GM21786 (cell line): ENCODE results near the gene HPCAL1.

ENCODE experiments used
- ATAC-seq: cut with Tn5 transposase; IDR thresholded peaks from one replicate; pipeline ENCODE4 v1.9.1; 2021; ENCODE audit not compliant: unreplicated experiment

HPCAL1 gene

GRCh38 chr2:10269291-10269690 is 33.4 kb upstream of the HPCAL1 start:
- ATAC-seq = no peak

DNA sequence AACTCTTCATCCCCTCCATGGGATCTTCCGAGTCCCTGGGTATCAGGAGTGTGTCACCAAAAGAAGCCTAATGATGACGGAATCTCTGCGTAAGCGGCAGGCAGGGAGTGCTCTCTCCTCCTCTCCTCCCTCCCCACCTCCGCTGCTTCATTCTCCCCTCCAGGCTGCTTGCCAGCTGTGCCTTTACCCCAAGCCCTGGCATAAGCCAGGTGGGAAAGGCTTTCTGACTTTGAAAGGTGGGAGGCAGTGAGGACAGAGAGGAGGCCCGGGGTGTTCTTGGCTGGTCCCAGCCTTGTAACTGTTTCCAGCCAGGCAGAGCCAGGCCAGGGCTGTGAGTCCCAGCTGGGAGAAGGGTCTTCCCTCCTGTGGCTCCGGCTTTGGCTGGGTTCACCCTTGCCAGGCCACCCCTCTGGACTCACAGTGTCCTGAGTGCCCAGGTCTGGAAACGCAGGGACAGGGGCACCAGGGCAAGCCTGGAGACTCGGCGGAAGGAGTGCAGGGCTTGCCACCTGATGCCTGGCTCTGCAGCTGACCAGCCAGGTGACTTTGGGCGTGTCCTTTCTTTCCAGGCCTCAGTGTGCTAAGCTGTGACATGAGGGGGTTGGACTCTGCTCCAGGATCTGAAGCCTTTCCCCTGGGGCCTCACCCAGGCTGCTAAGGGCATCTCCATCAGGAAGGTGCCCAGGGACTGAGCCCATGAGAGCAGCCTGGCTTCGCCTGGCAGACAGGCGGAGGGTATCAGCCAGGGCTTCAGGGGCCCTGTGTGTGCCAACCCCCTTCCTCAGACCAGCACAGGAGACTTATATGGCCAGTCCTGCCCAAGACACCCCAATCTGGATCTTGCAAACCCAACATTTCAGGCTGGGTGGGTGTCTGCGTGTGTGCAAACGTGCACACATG is 32.7 kb upstream of the HPCAL1 start:
- ATAC-seq = no peak

- ATAC-seq = no peak
These were observed 31.2 kb upstream of the HPCAL1 start for GRCh38 chr2:10271509-10271908.

GRCh38 chr2:10271946-10272345 is 30.8 kb upstream of the HPCAL1 start:
- ATAC-seq = no peak

DNA sequence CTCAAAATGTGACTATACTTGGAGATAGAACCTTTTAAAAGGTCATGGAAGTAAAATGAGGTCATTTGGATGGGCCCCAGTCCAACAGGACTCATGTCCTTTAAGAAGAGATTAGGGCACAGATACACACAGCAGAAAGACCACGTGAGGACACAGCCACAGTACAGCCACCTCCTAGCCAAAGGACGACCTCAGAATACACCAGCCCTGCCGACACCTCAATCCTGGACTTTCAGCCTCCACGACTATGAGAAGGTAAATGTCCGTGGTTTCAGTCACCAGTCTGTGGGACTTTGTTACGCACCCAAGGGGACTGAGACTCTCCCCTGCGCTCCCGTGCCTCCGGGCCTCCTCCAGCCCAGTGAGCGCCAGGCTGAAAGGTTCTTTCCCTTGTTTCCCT is 30.2 kb upstream of the HPCAL1 start:
- ATAC-seq = no peak

DNA sequence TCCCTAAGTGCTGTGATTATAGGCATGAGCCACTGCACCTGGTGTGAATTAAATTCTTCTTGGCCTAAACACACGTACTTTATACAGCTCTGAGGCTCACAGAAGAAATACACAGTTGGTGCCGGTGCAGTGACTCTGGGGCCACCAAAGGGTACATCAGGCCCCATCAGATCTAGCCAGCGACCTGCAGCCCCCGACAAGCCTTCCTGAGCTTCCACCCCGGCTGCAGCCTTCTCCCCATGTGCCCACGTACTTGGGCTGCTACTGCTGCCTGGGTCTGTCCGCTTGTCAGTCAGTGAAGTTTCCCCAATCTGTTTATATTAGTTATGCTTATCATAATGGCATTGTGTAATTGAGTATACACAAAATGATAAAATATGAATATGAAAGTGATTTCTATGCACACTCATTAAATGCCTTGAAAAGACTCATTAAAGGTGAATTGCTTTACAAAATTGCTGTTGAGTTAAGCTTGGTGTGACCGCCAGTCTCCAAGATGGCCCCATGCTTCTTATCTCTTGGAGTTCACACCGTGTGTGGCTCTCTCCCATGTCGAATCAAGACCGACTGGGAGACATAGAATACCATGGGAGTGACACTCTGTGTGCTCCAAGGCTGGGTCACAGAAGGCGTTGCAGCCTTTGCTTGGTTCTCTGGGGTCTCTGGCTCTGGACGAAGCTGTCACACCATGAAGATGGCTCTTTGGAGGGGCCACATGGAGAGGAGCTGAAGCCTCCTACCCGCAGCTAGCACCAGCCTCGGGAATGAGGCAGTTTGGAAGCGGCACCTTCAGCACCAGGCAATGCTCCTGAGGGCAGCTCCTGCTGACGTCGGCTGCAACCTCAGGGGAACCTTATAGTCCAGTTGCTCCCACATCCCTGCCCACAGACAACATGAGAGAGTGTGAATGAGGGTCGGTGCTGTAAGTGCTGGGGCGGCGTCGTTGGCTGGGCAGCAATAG is 29.2 kb upstream of the HPCAL1 start:
- ATAC-seq = no peak

- ATAC-seq = no peak
These were observed 28.3 kb upstream of the HPCAL1 start for GRCh38 chr2:10274376-10274775.

GRCh38 chr2:10274983-10275802 is 27.5 kb upstream of the HPCAL1 start:
- no peak for ATAC-seq

DNA sequence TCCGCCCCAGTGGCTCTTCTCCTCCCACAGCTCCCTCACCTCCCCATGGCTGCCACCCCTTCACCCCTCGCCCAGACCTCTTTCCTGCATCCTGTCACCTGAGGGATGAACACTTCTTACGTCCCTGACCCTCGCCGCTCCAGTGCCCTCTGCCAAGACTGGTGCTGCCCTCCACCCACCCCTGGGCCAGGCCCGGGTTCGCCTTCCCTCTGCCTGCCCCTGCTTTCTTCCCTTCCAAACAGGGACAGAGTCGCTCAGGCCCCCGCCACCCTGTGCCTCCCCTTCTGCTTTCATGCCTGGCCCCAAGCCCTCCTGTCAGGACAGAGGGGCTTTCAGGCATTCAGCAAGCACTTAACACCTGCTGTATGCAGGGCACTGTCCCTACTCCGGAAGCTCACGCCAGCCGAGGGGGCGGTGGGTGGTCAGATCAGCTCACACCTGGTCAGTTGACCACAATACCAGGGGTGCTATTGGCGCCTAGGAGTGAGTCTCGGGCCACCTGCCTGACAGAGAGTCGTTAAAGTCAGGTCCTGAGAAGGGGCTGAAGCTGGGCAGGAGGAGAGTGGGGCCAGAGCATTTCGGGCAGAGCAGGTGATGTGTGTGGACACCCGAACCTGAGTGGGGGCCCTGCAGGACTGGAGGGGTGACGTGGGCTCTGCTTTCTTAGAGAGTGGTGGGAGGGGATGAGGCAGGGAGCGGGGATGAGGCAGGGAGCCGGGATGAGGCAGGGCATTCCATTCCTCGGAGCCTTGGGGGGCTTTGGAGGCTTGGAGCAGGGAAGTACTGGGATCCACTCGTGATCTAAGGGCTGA is 26.0 kb upstream of the HPCAL1 start:
- no peak for ATAC-seq

DNA sequence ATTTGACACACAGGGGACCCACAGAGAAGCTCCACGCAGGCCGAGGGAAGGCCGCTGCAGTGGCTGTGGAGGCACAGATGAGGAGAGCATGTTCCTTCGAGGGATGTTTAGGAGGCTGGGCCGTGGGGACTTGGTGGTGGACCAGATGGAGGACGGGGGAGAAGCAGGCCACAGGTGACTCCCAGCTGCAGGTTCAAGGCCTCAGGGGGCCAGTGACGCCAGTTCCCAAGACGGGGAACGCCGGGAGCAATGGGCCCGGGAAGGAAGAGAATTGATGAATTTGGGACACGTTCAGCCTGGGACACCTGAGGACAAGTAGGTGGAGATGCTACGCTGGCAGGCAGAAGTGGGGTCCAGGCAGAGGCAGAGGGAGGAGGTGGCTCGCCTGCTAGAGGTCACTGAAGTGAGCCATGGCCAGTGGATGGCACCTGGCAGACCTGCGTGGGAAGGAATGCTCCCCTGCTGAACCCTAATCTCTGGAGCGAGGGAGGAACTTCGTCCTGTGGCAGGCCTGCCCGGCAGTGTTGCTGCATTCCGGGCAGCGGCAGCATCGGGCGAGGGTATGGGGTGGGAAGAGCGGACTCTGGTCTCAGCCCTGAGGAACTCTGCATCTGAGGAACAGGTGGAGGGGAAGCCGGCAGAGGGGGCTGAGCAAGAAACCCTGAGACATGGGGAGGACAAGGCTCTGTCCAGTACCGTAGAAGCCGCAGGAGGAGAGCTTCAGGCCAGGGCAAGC is 25.2 kb upstream of the HPCAL1 start:
- no peak for ATAC-seq

DNA sequence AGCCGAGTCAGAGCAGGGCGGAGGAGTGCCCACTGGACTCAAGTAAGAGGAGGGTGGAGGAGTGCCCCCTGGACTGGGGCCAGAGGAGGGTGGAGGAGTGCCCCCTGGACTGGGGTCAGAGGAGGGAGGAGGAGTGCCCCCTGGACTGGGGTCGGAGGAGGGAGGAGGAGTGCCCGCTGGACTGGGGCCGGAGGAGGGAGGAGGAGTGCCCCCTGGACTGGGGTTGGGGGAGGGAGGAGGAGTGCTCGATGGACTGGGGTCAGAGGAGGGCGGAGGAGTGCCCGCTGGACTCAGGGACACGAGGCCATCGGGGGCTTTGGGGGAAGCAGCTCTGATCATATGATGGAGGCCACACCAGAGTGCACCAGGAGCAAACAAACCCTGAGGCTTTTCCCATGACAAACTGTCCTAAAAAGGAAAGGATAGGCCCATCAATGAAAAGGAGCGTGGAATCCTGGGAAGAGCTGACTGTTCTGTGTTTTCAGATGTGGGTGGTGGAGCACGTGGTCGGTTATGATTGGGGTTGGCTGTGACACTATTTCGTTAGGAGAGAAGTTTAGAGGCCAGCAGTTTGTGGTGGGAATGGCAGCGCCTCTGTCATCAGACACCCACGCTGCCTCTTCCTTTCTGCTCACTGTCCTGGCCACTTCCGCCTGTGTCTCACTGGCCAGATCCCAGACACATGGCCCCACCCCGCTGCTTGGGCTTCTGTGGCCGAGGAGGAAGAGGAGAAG is 24.5 kb upstream of the HPCAL1 start:
- no peak for ATAC-seq

GRCh38 chr2:10278763-10279471 is 23.8 kb upstream of the HPCAL1 start:
- no peak for ATAC-seq

DNA sequence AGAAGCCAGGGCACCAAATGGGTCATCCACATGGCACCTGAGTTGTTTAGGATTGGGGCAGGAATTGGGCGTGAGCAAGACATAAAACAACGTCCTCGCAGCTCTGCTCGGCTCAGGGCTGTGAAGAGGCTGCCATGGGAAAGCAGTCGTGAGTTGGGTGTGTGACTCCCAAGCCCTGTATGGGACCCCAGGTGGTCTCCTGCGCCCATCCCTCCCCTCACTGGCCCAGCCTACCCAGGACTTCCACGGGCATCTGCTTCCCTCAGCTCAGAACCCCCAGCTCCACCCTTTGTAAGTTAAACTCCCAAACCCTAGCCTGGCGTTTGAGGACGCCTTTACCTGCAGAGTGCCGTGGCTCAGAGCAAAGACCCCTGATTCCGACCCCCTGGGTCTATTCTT is 23.2 kb upstream of the HPCAL1 start:
- no peak for ATAC-seq

DNA sequence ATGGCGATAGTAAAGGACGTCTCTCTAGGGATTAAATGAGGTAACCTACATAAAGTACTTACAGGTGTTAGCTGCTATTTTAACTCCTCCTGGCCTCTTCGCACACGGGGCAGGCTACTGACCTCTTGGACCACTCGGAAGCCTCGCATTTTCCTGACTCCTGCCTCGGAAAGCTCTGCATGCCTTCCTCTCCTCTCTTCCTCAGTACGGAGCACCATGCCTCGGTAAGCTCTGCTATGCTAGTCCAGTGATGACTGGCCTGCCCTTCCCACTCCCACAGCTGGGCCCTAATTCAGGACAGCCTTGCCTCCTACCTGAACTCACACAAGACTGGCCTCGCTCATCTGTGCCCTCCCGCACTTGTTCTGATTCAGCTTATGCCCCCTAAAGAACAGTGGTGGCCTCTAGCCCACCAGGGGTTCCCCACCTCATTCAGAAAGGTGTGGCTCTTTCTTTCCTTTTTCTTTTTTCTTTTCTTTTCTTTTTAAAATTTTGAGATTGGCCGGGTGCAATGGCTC is 22.7 kb upstream of the HPCAL1 start:
- ATAC-seq = no peak

- no peak for ATAC-seq
These were observed 20.8 kb upstream of the HPCAL1 start for GRCh38 chr2:10281891-10282290.

DNA sequence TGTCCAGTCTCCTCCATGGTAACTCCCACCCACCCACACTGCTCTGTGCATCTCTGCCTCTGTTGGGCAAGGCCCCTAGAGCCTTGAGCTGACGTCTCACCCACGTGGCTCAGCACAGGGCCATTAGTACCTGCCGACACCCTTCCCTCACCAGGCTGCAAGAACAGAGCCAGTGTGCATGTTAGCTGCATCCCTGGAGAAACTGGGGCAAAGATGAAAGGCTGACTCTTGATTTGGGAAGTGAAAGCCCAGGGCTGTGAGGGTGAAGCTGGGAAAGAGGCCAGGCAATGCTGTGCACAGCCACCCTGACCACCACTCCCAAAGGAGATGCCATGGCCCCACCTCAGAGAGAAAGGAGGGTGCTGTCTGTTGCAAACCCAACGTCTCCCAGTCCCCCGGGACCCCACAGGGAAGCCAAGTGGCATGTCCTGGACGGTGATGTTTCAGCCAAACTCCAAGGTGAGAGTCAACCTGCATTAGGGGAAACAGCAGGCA is 20.0 kb upstream of the HPCAL1 start:
- ATAC-seq = no peak

- no peak for ATAC-seq
These were observed 19.3 kb upstream of the HPCAL1 start for GRCh38 chr2:10283106-10284062.
